ENCODE measurements around the gene CBLB. TPM values are rescaled to one million over a fixed set of nuclear protein-coding genes. Genes with fewer than 3 reads are reported as not detected.

CBLB gene
- total and polyA plus RNA-seq, 9 donors, result 14.8 to 133 (median 40.5) TPM

- Histone ChIP-seq H3K9me3 (no peaks in the 10 kb centered on the region), H3K27ac (no peak overlapping the region), H3K4me1 (ENCODE audit: insufficient read depth) (peaks cover 2% of the 10 kb centered on the region), H3K36me3 (no peaks in the 10 kb centered on the region), H3K4me3 (no peak overlapping the region), H3K27me3 (no peaks in the 10 kb centered on the region)
- no peak for TF ChIP-seq CTCF (IDR thresholded peaks at IDR 0.05)
- no peak for TF ChIP-seq POLR2A (IDR thresholded peaks at IDR 0.05)
- TF ChIP-seq EP300 (IDR thresholded peaks at IDR 0.05), result no peak
- WGBS, 3 donors, result 96 to 100% (median 99%) methylated on average over 1 of the region's 1 CpG
- intact Hi-C loops (cut with DNase I), result no loop called here
- DNase-seq, result no peak
These were observed 11.2 kb downstream of the CBLB start for GRCh38 chr3:105857601-105858000.

DNA sequence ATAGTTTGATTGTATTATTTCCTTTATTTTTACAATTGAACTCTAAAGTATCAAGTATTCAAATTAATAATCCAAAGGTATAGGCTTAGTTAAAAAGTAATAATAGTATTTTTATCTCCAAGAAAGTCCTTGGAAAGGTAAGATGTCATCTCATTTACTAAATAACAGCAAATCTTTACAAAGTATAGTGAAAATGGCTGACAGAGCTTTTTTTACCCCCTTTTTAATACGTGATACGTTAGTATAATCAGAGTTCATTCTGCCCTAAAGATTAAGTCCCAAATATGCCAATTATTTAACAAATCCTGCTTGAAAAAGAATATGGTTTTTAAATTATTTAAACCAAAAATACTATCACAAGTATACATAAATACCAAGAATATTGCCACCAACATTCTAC is 12.2 kb downstream of the CBLB start:
- WGBS, 3 donors, result 94 to 98% (median 95%) methylated on average over 2 of the region's 2 CpGs
- no peak overlapping the region for H3K27ac ChIP-seq
- DNase-seq, result no peak
- H3K4me1 ChIP-seq (ENCODE audit: insufficient read depth), result no peaks in the 10 kb centered on the region
- H3K27me3 ChIP-seq, result no peaks in the 10 kb centered on the region
- TF ChIP-seq POLR2A (IDR thresholded peaks at IDR 0.05), result no peak
- no peak for TF ChIP-seq CTCF (IDR thresholded peaks at IDR 0.05)
- TF ChIP-seq EP300 (IDR thresholded peaks at IDR 0.05), result no peak
- no peaks in the 10 kb centered on the region for H3K36me3 ChIP-seq
- H3K4me3 ChIP-seq, result no peak overlapping the region
- H3K9me3 ChIP-seq, result no peaks in the 10 kb centered on the region
- intact Hi-C loops (cut with DNase I), result no loop called here

GRCh38 chr3:105853801-105854432 is 14.9 kb downstream of the CBLB start:
- H3K4me1 ChIP-seq (ENCODE audit: insufficient read depth), result no peaks in the 10 kb centered on the region
- WGBS, 3 donors, result 91 to 94% (median 92%) methylated on average over 7 of the region's 7 CpGs
- no peak overlapping the region for H3K27ac ChIP-seq
- H3K4me3 ChIP-seq, result no peak overlapping the region
- no peaks in the 10 kb centered on the region for H3K9me3 ChIP-seq
- TF ChIP-seq EP300 (IDR thresholded peaks at IDR 0.05) (no peak), CTCF (IDR thresholded peaks at IDR 0.05) (no peak), POLR2A (IDR thresholded peaks at IDR 0.05) (no peak)
- H3K27me3 ChIP-seq, result no peaks in the 10 kb centered on the region
- intact Hi-C loops (cut with DNase I), result no loop called here
- no peak for DNase-seq
- no peaks in the 10 kb centered on the region for H3K36me3 ChIP-seq

DNA sequence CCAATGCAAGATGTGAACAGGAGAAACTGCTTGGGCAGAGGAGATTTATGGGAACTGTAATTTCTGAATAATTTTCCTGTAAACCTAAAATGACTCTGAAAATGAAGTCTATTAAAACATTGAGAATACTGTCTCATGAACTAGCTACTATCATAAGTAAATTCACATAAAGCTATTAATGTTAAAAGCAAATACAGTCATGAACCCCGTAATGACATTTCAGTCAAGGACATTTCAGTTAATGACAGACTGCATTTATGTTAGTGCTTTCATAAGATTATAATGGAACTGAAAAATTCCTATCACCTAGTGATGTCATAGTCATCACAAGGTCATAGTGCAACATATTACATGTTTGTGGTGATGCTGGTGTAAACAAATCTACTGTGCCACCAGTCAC is 17.2 kb downstream of the CBLB start:
- no peak overlapping the region for H3K4me3 ChIP-seq
- H3K27ac ChIP-seq, result no peak overlapping the region
- H3K27me3 ChIP-seq, result no peaks in the 10 kb centered on the region
- intact Hi-C loops (cut with DNase I), result no loop called here
- no peak for DNase-seq
- no peaks in the 10 kb centered on the region for H3K9me3 ChIP-seq
- TF ChIP-seq EP300 (IDR thresholded peaks at IDR 0.05) (no peak), POLR2A (IDR thresholded peaks at IDR 0.05) (no peak), CTCF (IDR thresholded peaks at IDR 0.05) (no peak)
- H3K36me3 ChIP-seq, result no peaks in the 10 kb centered on the region
- peaks cover 1% of the 10 kb centered on the region for H3K4me1 ChIP-seq (ENCODE audit: insufficient read depth)
- WGBS, 3 donors, result 99 to 100% (median 100%) methylated on average over 1 of the region's 1 CpG

Measured in ovary (tissue), 9 donors.